GM12878 (cell line): ENCODE data around the gene CFAP52.
"Not testable (repeated sequence)": the region's sequence is repeated elsewhere in the genome, so short reads cannot be mapped to it uniquely, and the experiment has no call there.

Experiments
- CEBPB ChIP-seq, 2 experiments: fragments of 150-350 bp in 1 of 2; IDR thresholded peaks; 2 replicates each; pipeline ENCODE4 v1.6.1; 2012 to 2014; ENCODE audit warnings: low read depth in 2 of 2, low read length in 2 of 2, borderline replicate concordance in 1 of 2, inconsistent platforms in 1 of 2
- CTCF ChIP-seq, 3 experiments: IDR thresholded peaks in 2 of 3; conservative IDR thresholded peaks in 1 of 3; 2 replicates each; pipeline ENCODE4 v1.5.1; 2011; ENCODE audit warnings: low read depth in 3 of 3, low read length in 3 of 3, mild to moderate bottlenecking in 3 of 3, control low read depth in 2 of 3, moderate library complexity in 2 of 3, inconsistent platforms in 1 of 3, mixed read lengths in 1 of 3; ENCODE audit not compliant: control insufficient read depth in 2 of 3, insufficient read depth in 1 of 3; ENCODE audit errors: extremely low read depth in 1 of 3
- EZH2 ChIP-seq: IDR thresholded peaks from 2 replicates; pipeline ENCODE4 v1.6.1; 2012; ENCODE audit warnings: low read depth, mild to moderate bottlenecking, control low read depth, inconsistent platforms, low read length, borderline replicate concordance; ENCODE audit not compliant: control insufficient read depth
- NFYB ChIP-seq: IDR thresholded peaks from 2 replicates; pipeline ENCODE4 v1.6.1; 2011; ENCODE audit warnings: low read depth, mild to moderate bottlenecking, low read length, improper control_type of control experiment, moderate library complexity; ENCODE audit not compliant: insufficient read depth
- POLR2A ChIP-seq: IDR thresholded peaks from 2 replicates; pipeline ENCODE4 v1.6.1; 2011; ENCODE audit warnings: low read depth, mild to moderate bottlenecking, low read length
- TAF1 ChIP-seq: IDR thresholded peaks from 2 replicates; pipeline ENCODE4 v1.6.1; 2011; ENCODE audit warnings: mild to moderate bottlenecking, low read depth, low read length, borderline replicate concordance

DNA sequence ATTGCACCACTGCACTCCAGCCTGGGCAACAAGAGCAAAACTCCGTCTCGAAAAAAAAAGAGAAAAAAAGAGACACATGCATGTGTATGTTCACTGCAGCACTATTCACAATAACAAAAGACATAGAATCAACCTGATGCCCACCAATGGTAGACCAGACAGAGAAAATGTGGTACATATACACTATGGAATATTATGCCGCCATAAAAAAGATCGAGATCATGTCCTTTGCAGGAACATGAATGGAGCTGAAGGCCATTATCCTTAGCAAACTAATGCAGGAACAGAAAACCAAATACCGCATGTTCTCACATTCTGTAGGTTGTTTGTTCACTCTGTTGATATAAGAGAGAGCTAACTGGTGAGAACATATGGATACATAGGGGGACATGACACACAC is 9.7 kb upstream of the CFAP52 start:
- not testable (repeated sequence) for TF ChIP-seq CTCF (IDR thresholded peaks at IDR 0.05 in 2 of 3, conservative IDR thresholded peaks at IDR 0.05 in 1 of 3; ENCODE audit: control insufficient read depth in 2 of 3, extremely low read depth in 1 of 3, insufficient read depth in 1 of 3, low read depth in 3 of 3, low read length in 3 of 3); EZH2; TAF1; CEBPB (IDR thresholded peaks at IDR 0.05; ENCODE audit: borderline replicate concordance in 1 of 2, low read depth in 2 of 2, low read length in 2 of 2); POLR2A; NFYB
